Naive thymus-derived CD8-positive, alpha-beta T cell (primary cell): ENCODE measurements around the gene MYRIP. TPM values are rescaled to one million over a fixed set of nuclear protein-coding genes. Genes with fewer than 3 reads are reported as not detected.
"Not testable (repeated sequence)": the region's sequence is repeated elsewhere in the genome, so short reads cannot be mapped to it uniquely, and the experiment has no call there.

Experiments used
- ATAC-seq, 2 donors: fragments of 150-1000 bp; cut with Tn5 transposase in 1 of 2; sonication (Bioruptor Pico), chemical (Tn5 transposase) in 1 of 2; 1 replicate in 1 of 2; 2 replicates in 1 of 2; pipeline ENCODE4 v1.10.0; 2021; ENCODE audit warnings: mild to moderate bottlenecking in 2 of 2, moderate library complexity in 2 of 2
- POLR2A ChIA-PET: fragments of 350-600 bp; sonication (Branson Sonifier 250); formaldehyde crosslinking; loops from one replicate; lab custom pipeline; 2021; ENCODE audit warnings: antibody characterized with exemption; lab: Charles Lee
- DNase-seq, 10 donors: peaks; one replicate each; pipeline versions ENCODE4 v3.0.0 to v3.0.0-alpha.2; 2020 to 2022
- H3K27ac Mint-ChIP-seq, 10 donors: one replicate each; pipeline ENCODE4 v1.8.0; 2020 to 2022; ENCODE audit warnings: mild to moderate bottlenecking in 10 of 10, mixed read lengths in 10 of 10, moderate library complexity in 4 of 10, inconsistent platforms in 1 of 10
- H3K27me3 Mint-ChIP-seq, 5 donors: one replicate each; pipeline ENCODE4 v1.8.0; 2021 to 2022; ENCODE audit warnings: mixed read lengths in 5 of 5
- H3K36me3 Mint-ChIP-seq, 3 donors: one replicate each; pipeline ENCODE4 v1.8.0; 2020 to 2022; ENCODE audit warnings: mixed read lengths in 3 of 3, mild to moderate bottlenecking in 2 of 3, inconsistent platforms in 1 of 3
- H3K4me1 Mint-ChIP-seq, 4 donors: one replicate each; pipeline ENCODE4 v1.8.0; 2021 to 2022; ENCODE audit warnings: mixed read lengths in 4 of 4
- H3K4me3 Mint-ChIP-seq, 10 donors: one replicate each; pipeline ENCODE4 v1.8.0; 2020 to 2022; ENCODE audit warnings: mild to moderate bottlenecking in 10 of 10, mixed read lengths in 10 of 10, moderate library complexity in 6 of 10, inconsistent platforms in 1 of 10
- H3K9me3 Mint-ChIP-seq, 9 donors: one replicate each; pipeline ENCODE4 v1.8.0; 2020 to 2022; ENCODE audit warnings: mixed read lengths in 9 of 9, mild to moderate bottlenecking in 3 of 9, inconsistent platforms in 1 of 9, moderate library complexity in 1 of 9
- polyA plus RNA-seq, 3 donors: library from polyadenylated mRNA; unstranded; fragments of 300-500 nt; fragmentation: Illumina TruSeq; gene quantifications; one replicate each; pipeline ENCODE4 v1.2.3, GENCODE V29; 2021
- total RNA-seq, 8 experiments: library from RNA in 2 of 8; stranded (reverse) in 2 of 8; gene quantifications; one replicate each; pipeline ENCODE4 v1.2.3 and lab custom pipeline; 2021 to 2026

The MYRIP gene
- total and polyA plus RNA-seq, 5 experiments from 2014 or later: 0.08 TPM; not detected in 4

DNA sequence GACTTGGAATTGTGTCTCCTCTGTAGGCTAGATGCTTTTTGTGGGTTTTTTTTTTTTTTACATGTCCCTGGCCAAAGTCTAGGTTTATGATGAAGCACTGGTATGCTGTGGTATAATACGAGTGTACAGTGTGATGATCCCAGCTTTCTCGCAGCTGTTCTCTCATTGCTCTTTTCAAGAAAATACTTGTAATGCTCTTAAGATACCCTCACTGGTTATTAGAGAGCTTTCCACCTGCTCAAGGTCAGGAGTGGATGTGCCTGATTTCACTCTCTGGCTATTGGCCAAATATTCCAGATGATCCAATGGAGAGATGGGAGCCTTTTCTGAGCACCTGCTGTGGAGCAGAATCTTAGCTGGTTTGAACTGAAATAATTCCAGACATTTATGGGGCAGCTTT is 215.1 kb downstream of the MYRIP start:
- no peak overlapping the region for H3K4me3 Mint-ChIP-seq
- H3K27me3 Mint-ChIP-seq: peaks cover 5 to 50% (median 12%) of the 10 kb centered on the region in 5 donors
- DNase-seq (no peak), ATAC-seq (no peak)
- H3K36me3 Mint-ChIP-seq: peaks cover 0 to 22% (median 5%) of the 10 kb centered on the region in 3 donors
- POLR2A ChIA-PET: no interaction called here
- no peak overlapping the region for H3K27ac Mint-ChIP-seq
- peaks cover 11 to 49% (median 28%) of the 10 kb centered on the region in 9 donors for H3K9me3 Mint-ChIP-seq
- no peaks in the 10 kb centered on the region for H3K4me1 Mint-ChIP-seq

DNA sequence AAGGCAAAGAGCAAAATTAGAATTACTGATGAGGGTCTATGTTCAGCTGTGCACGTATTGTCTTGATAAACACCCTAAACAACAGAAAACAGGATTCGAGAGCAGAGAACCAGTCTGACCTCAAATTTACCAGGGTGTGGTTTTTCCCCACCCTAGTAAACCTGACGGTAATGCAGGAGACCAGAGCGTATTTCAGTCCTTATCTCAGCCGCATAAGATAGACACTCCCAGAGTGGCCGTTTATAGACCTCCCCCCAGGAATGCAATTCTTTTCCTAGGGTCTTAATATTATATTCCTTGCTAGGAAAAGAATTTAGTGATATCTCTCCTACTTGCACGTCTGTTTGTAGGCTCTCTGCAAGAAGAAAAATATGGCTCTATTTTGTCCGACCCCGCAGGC is 216.5 kb downstream of the MYRIP start:
- ATAC-seq, POLR2A ChIA-PET, H3K27ac Mint-ChIP-seq, H3K4me1 Mint-ChIP-seq, H3K4me3 Mint-ChIP-seq, DNase-seq: not testable (repeated sequence)
- H3K9me3 Mint-ChIP-seq: peaks cover 11 to 49% (median 29%) of the 10 kb centered on the region in 9 donors
- H3K27me3 Mint-ChIP-seq: peaks cover 5 to 61% (median 15%) of the 10 kb centered on the region in 5 donors
- peaks cover 0 to 23% (median 5%) of the 10 kb centered on the region in 3 donors for H3K36me3 Mint-ChIP-seq

DNA sequence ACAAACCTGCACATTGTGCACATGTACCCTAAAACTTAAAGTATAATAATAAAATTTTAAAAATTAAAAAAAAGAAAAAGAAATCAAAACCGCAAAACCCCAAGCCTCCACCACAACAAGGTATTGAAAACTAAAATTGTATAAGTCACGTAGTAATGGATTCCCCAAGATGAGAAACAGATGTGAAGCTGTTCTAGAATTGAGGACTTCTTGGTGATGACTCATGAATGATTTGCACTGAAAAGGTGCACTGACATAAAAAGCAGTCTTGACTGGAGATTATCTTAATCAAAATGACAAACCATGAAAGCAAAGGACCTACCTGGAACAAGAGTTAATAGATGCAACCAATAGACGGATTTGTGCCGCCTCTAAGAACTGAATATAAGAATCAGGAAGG is 225.8 kb downstream of the MYRIP start:
- peaks cover 0 to 19% (median 6%) of the 10 kb centered on the region in 5 donors for H3K27me3 Mint-ChIP-seq
- POLR2A ChIA-PET: no interaction called here
- DNase-seq: no peak
- H3K9me3 Mint-ChIP-seq: peaks cover 0 to 20% (median 6%) of the 10 kb centered on the region in 9 donors
- H3K27ac Mint-ChIP-seq: no peak overlapping the region
- H3K36me3 Mint-ChIP-seq: peaks cover 0 to 5% (median 0%) of the 10 kb centered on the region in 3 donors
- H3K4me3 Mint-ChIP-seq: no peak overlapping the region
- ATAC-seq: no peak
- no peaks in the 10 kb centered on the region for H3K4me1 Mint-ChIP-seq

GRCh38 chr3:40037582-40037981 is 228.2 kb downstream of the MYRIP start:
- H3K36me3 Mint-ChIP-seq: no peaks in the 10 kb centered on the region
- ATAC-seq (no peak), DNase-seq (no peak)
- H3K9me3 Mint-ChIP-seq: peaks cover 0 to 9% (median 2%) of the 10 kb centered on the region in 9 donors
- H3K4me1 Mint-ChIP-seq: no peaks in the 10 kb centered on the region
- POLR2A ChIA-PET: no interaction called here
- peaks cover 0 to 4% (median 0%) of the 10 kb centered on the region in 5 donors for H3K27me3 Mint-ChIP-seq
- no peak overlapping the region for H3K4me3 Mint-ChIP-seq
- H3K27ac Mint-ChIP-seq: no peak overlapping the region

DNA sequence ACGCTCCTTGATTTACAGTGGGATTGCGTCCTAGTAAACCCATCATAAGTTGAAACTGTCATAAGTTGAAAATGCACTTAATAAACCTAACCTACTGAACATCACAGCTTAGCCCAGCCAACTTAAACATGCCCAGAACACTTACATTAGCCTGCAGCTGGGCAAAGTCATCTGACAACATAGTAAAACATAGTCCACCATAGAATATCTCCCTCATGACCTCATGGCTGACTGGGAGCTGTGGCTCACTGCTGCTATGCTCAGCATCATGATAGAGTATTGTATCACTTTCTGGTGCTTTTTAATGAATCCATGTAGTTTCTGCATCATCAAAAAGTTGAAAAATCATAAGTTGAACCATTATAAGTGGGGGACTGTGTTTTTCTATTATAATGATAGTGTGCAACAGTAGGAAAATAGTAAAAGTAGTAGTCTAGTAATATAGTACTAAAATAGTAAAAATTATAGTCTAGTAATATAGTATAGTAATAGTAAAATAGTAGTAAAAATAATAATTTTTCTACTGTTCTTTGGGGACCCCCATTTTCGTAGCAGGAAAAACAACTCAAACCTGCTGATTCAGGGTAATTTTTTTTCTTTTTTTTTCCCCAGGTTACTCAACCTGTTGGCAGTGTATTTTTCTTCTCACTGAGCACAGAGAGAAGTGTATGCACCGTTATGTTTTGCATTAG is 233.5 kb downstream of the MYRIP start:
- Mint-ChIP-seq H3K36me3 (no peaks in the 10 kb centered on the region), H3K27ac (no peak overlapping the region), H3K27me3 (peaks cover 0 to 4% (median 0%) of the 10 kb centered on the region in 5 donors)

DNA sequence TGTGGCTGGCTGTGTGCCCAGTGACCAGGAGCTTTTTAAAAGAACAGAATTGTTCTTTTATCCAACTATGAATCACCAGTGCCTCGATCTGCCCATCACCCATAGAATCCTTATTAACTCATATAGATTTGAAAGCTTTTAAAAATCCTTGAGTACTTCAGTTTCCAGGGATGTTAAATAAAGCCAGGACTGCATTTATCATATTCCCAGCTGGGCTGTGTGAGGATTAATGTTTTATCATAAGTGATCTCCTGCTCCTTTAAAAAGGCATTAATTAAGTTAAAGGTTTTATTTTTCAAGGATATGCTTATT is 234.0 kb downstream of the MYRIP start:
- H3K4me3 Mint-ChIP-seq: no peak overlapping the region
- POLR2A ChIA-PET: no interaction called here
- peaks cover 0 to 5% (median 0%) of the 10 kb centered on the region in 9 donors for H3K9me3 Mint-ChIP-seq
- H3K4me1 Mint-ChIP-seq: no peaks in the 10 kb centered on the region
- no peak for DNase-seq
- ATAC-seq: no peak
- H3K36me3 Mint-ChIP-seq: no peaks in the 10 kb centered on the region
- H3K27me3 Mint-ChIP-seq: peaks cover 0 to 4% (median 0%) of the 10 kb centered on the region in 5 donors
- no peak overlapping the region for H3K27ac Mint-ChIP-seq

More for the DNA sequence above, 233.5 kb downstream of the MYRIP start:
- no peaks in the 10 kb centered on the region for H3K4me1 Mint-ChIP-seq
- peaks cover 0 to 5% (median 0%) of the 10 kb centered on the region in 9 donors for H3K9me3 Mint-ChIP-seq
- no peak for ATAC-seq
- H3K4me3 Mint-ChIP-seq: no peak overlapping the region
- POLR2A ChIA-PET: no interaction called here
- no peak for DNase-seq

DNA sequence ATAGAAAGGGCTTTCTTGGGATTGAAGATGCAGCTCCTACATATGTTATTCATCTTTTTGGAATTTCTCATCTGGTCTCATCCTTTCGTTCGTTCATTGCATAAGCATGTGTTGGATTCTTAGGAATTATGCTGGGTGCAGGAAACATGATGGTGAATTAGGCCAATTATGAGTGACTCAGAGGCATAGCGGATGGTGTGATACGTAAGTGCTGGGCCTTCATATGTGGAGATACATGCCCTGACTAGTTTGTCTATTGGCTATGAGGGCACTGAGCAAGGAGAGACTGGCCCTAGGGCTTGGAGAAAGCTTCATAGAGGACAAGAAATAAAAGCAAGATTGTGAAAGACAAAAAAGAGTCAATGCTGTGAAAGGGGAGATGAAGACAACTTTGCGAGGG is 235.1 kb downstream of the MYRIP start:
- Mint-ChIP-seq H3K36me3 (no peaks in the 10 kb centered on the region), H3K9me3 (peaks cover 0 to under 1% (median 0%) of the 10 kb centered on the region in 9 donors), H3K4me3 (no peak overlapping the region), H3K27ac (no peak overlapping the region), H3K4me1 (no peaks in the 10 kb centered on the region), H3K27me3 (no peaks in the 10 kb centered on the region)
- DNase-seq (no peak), ATAC-seq (no peak)
- POLR2A ChIA-PET: no interaction called here

- Mint-ChIP-seq H3K9me3 (peaks cover 0 to 2% (median 0%) of the 10 kb centered on the region in 9 donors), H3K4me1 (no peaks in the 10 kb centered on the region), H3K27me3 (no peaks in the 10 kb centered on the region), H3K4me3 (no peak overlapping the region), H3K36me3 (no peaks in the 10 kb centered on the region), H3K27ac (no peak overlapping the region)
- ATAC-seq (no peak), DNase-seq (no peak)
- POLR2A ChIA-PET: no interaction called here
Measured at GRCh38 chr3:40045051-40045450, 235.6 kb downstream of the MYRIP start.

DNA sequence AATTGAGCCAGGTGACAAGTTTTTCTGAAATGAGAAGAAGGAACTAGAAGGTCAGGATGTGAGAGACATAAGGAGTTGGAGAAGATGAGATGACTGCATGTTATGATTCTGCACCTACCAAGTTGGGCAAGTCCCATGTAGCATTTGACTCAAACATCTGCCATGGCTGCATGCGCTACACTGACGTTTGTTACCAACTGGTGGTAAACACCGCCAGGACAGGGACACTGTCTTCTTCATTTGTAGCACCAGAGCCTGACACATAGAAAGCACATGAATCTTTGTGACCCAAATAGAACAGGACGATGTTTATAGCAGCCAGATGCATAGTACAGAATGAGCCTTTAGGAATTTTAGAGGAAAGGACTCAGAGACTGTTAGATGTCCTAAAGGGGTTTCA is 236.7 kb downstream of the MYRIP start:
- Mint-ChIP-seq H3K4me1 (no peaks in the 10 kb centered on the region), H3K27ac (no peak overlapping the region), H3K9me3 (peaks cover 0 to 8% (median 2%) of the 10 kb centered on the region in 9 donors), H3K27me3 (no peaks in the 10 kb centered on the region), H3K36me3 (no peaks in the 10 kb centered on the region), H3K4me3 (no peak overlapping the region)
- POLR2A ChIA-PET: no interaction called here
- DNase-seq: no peak
- no peak for ATAC-seq

DNA sequence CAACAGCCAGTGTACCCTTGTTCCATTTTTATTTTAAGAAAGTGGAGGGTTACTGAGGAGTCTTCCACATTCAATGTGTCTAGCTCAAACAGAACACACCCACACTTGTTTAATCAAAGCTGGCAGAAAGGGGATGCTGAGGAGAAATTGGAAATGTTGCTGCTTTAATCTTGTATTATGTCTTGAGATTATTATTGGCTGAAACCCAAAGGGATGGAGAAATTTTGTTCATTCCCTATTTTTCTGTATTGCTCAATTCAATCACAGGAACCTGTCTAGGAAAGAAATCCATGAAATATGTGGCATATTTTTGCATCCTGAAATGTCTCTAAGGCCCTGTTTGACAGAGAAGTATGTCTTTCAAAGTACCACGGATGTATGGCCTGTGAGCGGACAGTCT is 238.0 kb downstream of the MYRIP start:
- Mint-ChIP-seq H3K27me3 (no peaks in the 10 kb centered on the region), H3K4me3 (no peak overlapping the region), H3K27ac (no peak overlapping the region), H3K36me3 (no peaks in the 10 kb centered on the region), H3K9me3 (peaks cover 0 to 8% (median 2%) of the 10 kb centered on the region in 9 donors), H3K4me1 (no peaks in the 10 kb centered on the region)
- POLR2A ChIA-PET: no interaction called here
- DNase-seq (no peak), ATAC-seq (no peak)

DNA sequence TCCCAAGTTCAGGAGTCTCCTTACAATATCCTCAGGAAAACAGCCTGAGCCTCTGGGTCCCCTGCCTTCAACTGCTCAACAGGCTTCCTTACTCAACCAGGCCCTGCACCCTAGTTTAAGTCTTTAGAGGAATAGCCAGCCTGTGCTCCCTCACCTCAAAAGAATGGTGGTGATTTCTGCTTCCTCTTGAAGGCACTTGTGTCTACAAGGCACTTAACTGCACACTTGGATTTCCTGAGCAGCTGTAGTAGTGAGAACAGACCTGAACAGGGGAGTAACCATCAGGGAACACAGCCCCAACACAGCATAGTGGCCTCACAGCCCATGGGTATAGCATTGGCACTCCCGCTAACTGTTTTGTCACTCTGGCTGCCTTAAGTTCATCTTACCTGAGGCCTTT is 244.3 kb downstream of the MYRIP start:
- DNase-seq: no peak
- Mint-ChIP-seq H3K4me3 (no peak overlapping the region), H3K9me3 (peaks cover 0 to 8% (median 3%) of the 10 kb centered on the region in 9 donors), H3K4me1 (no peaks in the 10 kb centered on the region), H3K27me3 (peaks cover 0 to 6% (median 4%) of the 10 kb centered on the region in 5 donors), H3K27ac (no peak overlapping the region), H3K36me3 (no peaks in the 10 kb centered on the region)
- POLR2A ChIA-PET: no interaction called here
- ATAC-seq: no peak

DNA sequence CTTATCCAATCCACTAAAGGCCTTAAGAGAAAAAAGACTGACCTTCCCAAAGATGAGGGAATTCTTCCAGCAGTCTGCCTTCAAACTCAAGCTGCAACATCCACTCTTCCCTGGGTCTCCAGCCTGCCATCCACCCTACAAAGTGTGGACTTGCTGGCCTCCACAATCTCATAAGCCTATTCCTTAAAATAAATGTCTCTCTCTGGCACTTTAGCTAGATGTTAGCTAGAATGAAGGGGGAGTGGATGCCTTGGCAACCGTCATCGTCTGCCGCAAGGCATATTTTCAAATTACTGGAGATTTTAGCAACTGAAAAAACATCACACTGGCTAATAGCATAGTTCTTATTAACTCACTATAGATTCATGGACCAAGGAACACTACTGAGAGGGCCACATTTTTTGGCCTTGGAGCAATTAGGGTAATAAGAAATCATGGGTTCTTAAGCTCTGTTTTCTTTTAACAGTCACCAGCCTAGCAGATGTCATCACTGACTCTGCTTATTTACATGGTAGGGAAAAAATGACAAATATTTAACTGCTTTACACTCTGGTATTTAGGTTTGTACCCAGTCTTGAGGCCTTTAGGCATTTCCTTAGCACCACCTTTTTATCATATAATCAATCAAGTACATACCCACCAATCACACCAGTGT is 245.3 kb downstream of the MYRIP start:
- peaks cover under 1 to 9% (median 5%) of the 10 kb centered on the region in 9 donors for H3K9me3 Mint-ChIP-seq
- H3K27me3 Mint-ChIP-seq: peaks cover 4 to 9% (median 7%) of the 10 kb centered on the region in 5 donors
- H3K4me1 Mint-ChIP-seq: no peaks in the 10 kb centered on the region
- peaks cover 0 to 4% (median 0%) of the 10 kb centered on the region in 3 donors for H3K36me3 Mint-ChIP-seq
- H3K4me3 Mint-ChIP-seq: no peak overlapping the region
- ATAC-seq (no peak), DNase-seq (no peak)
- POLR2A ChIA-PET: no interaction called here
- H3K27ac Mint-ChIP-seq: no peak overlapping the region

- ATAC-seq: no peak
- no peak overlapping the region for H3K4me3 Mint-ChIP-seq
- H3K9me3 Mint-ChIP-seq: peaks cover 2 to 12% (median 5%) of the 10 kb centered on the region in 9 donors
- H3K36me3 Mint-ChIP-seq: peaks cover 0 to 6% (median 0%) of the 10 kb centered on the region in 3 donors
- POLR2A ChIA-PET: no interaction called here
- H3K4me1 Mint-ChIP-seq: no peaks in the 10 kb centered on the region
- DNase-seq: no peak
- no peak overlapping the region for H3K27ac Mint-ChIP-seq
- peaks cover 4 to 11% (median 7%) of the 10 kb centered on the region in 5 donors for H3K27me3 Mint-ChIP-seq
Measured at GRCh38 chr3:40055361-40055760, 246.0 kb downstream of the MYRIP start.
